GM19043 (cell line): ENCODE results near the gene FAM193B.

Experiments
- ATAC-seq: cut with Tn5 transposase; IDR thresholded peaks from one replicate; pipeline ENCODE4 v1.9.1; 2021; ENCODE audit warnings: low read depth; ENCODE audit not compliant: unreplicated experiment

FAM193B gene

GRCh38 chr5:177473443-177474001, 80.8 kb downstream of the FAM193B start, which contains the start of gene DBN1:
Gene DBN1 (minus strand): TSS chr5:177473634. CDS start chr5:177473521, 113 bp downstream.
- ATAC-seq = no peak

- ATAC-seq = peak; percentile 50
These were observed 81.6 kb downstream of the FAM193B start for GRCh38 chr5:177472460-177473442.

- no peak for ATAC-seq
These were observed 82.6 kb downstream of the FAM193B start for GRCh38 chr5:177471610-177472356.

- no peak for ATAC-seq
These were observed 83.4 kb downstream of the FAM193B start for GRCh38 chr5:177470759-177471536.
